Measurements from ENCODE around the gene OXA1L.
"Not testable (repeated sequence)": the region's sequence is repeated elsewhere in the genome, so short reads cannot be mapped to it uniquely, and the experiment has no call there.

OXA1L gene

GRCh38 chr14:22733829-22734228, 32.7 kb upstream of the OXA1L start:
- H3K4me3 ChIP-seq (ENCODE audit: low read depth, low read length): no peak overlapping the region
- in situ Hi-C loops (cut with HindIII; ENCODE audit: low sequenced_read_pairs): loop anchor here (5.0 kb wide), 1 partner anchor 33 kb away; the partner anchor contains the start of gene OXA1L
- TF ChIP-seq CTCF (IDR thresholded peaks at IDR 0.05; ENCODE audit: low read depth, low read length, missing control alignments): no peak
- no peak for DNase-seq (ENCODE audit: low read depth)

GRCh38 chr14:22735096-22735495, 31.4 kb upstream of the OXA1L start:
- H3K4me3 ChIP-seq (ENCODE audit: low read depth, low read length): no peak overlapping the region
- no peak for DNase-seq (ENCODE audit: low read depth)
- no peak for TF ChIP-seq CTCF (IDR thresholded peaks at IDR 0.05; ENCODE audit: low read depth, low read length, missing control alignments)
- in situ Hi-C loops (cut with HindIII; ENCODE audit: low sequenced_read_pairs): no loop called here

GRCh38 chr14:22736384-22736783, 30.1 kb upstream of the OXA1L start:
- DNase-seq (ENCODE audit: low read depth); H3K4me3 ChIP-seq (ENCODE audit: low read depth, low read length); in situ Hi-C loops (cut with HindIII; ENCODE audit: low sequenced_read_pairs): not testable (repeated sequence)

GRCh38 chr14:22737052-22737451, 29.4 kb upstream of the OXA1L start:
- no peak for DNase-seq (ENCODE audit: low read depth)
- no peak for TF ChIP-seq CTCF (IDR thresholded peaks at IDR 0.05; ENCODE audit: low read depth, low read length, missing control alignments)

GRCh38 chr14:22739423-22739822, 27.1 kb upstream of the OXA1L start:
- H3K4me3 ChIP-seq (ENCODE audit: low read depth, low read length): no peak overlapping the region
- DNase-seq (ENCODE audit: low read depth): no peak
- TF ChIP-seq CTCF (IDR thresholded peaks at IDR 0.05; ENCODE audit: low read depth, low read length, missing control alignments): no peak
- in situ Hi-C loops (cut with HindIII; ENCODE audit: low sequenced_read_pairs): no loop called here

More at GRCh38 chr14:22737052-22737451, 29.4 kb upstream of the OXA1L start:
- in situ Hi-C loops (cut with HindIII; ENCODE audit: low sequenced_read_pairs): no loop called here
- H3K4me3 ChIP-seq (ENCODE audit: low read depth, low read length): no peak overlapping the region

GRCh38 chr14:22740020-22740419, 26.5 kb upstream of the OXA1L start:
- DNase-seq (ENCODE audit: low read depth): no peak
- in situ Hi-C loops (cut with HindIII; ENCODE audit: low sequenced_read_pairs): no loop called here
- H3K4me3 ChIP-seq (ENCODE audit: low read depth, low read length): no peak overlapping the region
- TF ChIP-seq CTCF (IDR thresholded peaks at IDR 0.05; ENCODE audit: low read depth, low read length, missing control alignments): no peak

GRCh38 chr14:22747769-22748168, 18.7 kb upstream of the OXA1L start:
- no peak overlapping the region for H3K4me3 ChIP-seq (ENCODE audit: low read depth, low read length)
- DNase-seq (ENCODE audit: low read depth): no peak
- TF ChIP-seq CTCF (IDR thresholded peaks at IDR 0.05; ENCODE audit: low read depth, low read length, missing control alignments): no peak
- in situ Hi-C loops (cut with HindIII; ENCODE audit: low sequenced_read_pairs): no loop called here

All from astrocyte of the cerebellum (primary cell).